Omental fat pad (tissue), 4 donors: ENCODE data around the gene NKPD1. TPM values are rescaled to one million over a fixed set of nuclear protein-coding genes. Genes with fewer than 3 reads are reported as not detected.

ENCODE experiments used
- ATAC-seq: fragments of 150-250 bp; one replicate; pipeline ENCODE4 v1.9.1; 2016; ENCODE audit warnings: mild to moderate bottlenecking, moderate library complexity; ENCODE audit not compliant: low FRiP score
- DNase-seq: peaks from one replicate; pipeline ENCODE4 v3.0.0-alpha.2; 2019; ENCODE audit warnings: low spot score
- CTCF ChIP-seq, 3 donors: fragments of 450-650 bp; IDR thresholded peaks; one replicate each; pipeline ENCODE4 v1.5.1; 2016 to 2017; ENCODE audit warnings: antibody characterized with exemption in 3 of 3, mild to moderate bottlenecking in 3 of 3, moderate library complexity in 2 of 3
- total RNA-seq, 4 donors: library from RNA; depleted of rRNA; stranded (reverse); fragments of >200 nt; gene quantifications; one replicate each; pipeline ENCODE4 v1.1.0, GENCODE V29; 2016

Gene NKPD1
- total RNA-seq, 4 donors from 2014 or later: 0.19 to 0.72 TPM; not detected in 2

- no peak for TF ChIP-seq CTCF (IDR thresholded peaks at IDR 0.05)
- ATAC-seq: no peak
- no peak for DNase-seq
Measured at GRCh38 chr19:45173816-45174215, 13.0 kb upstream of the NKPD1 start.

- DNase-seq: no peak
- no peak for TF ChIP-seq CTCF (IDR thresholded peaks at IDR 0.05)
- no peak for ATAC-seq
Measured at GRCh38 chr19:45172611-45173208, 11.9 kb upstream of the NKPD1 start.

DNA sequence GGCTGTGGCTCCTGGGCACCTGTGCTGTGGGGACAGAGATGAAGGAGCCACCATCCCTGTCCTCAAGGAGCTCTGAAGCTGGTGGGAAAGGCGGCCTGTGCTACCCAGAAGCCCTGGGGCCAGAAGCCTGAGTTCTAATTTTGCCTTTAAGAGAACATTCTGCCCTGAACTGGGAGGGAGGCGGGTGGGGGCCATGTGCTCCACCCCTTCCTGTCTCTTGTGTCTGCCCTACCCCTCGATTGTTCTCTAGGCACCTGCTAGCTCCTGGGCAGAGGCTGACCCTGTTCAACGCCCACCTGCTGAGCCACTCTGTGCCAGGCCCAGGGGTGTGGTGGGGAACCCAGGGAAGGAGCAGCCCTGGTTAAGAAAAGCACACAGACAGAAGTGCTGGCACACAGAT lies 11.4 kb upstream of the NKPD1 start:
- DNase-seq: no peak
- TF ChIP-seq CTCF (IDR thresholded peaks at IDR 0.05): no peak
- ATAC-seq: no peak

- DNase-seq: no peak
- ATAC-seq: no peak
- TF ChIP-seq CTCF (IDR thresholded peaks at IDR 0.05): no peak
Measured at GRCh38 chr19:45171211-45171623, 10.4 kb upstream of the NKPD1 start.

DNA sequence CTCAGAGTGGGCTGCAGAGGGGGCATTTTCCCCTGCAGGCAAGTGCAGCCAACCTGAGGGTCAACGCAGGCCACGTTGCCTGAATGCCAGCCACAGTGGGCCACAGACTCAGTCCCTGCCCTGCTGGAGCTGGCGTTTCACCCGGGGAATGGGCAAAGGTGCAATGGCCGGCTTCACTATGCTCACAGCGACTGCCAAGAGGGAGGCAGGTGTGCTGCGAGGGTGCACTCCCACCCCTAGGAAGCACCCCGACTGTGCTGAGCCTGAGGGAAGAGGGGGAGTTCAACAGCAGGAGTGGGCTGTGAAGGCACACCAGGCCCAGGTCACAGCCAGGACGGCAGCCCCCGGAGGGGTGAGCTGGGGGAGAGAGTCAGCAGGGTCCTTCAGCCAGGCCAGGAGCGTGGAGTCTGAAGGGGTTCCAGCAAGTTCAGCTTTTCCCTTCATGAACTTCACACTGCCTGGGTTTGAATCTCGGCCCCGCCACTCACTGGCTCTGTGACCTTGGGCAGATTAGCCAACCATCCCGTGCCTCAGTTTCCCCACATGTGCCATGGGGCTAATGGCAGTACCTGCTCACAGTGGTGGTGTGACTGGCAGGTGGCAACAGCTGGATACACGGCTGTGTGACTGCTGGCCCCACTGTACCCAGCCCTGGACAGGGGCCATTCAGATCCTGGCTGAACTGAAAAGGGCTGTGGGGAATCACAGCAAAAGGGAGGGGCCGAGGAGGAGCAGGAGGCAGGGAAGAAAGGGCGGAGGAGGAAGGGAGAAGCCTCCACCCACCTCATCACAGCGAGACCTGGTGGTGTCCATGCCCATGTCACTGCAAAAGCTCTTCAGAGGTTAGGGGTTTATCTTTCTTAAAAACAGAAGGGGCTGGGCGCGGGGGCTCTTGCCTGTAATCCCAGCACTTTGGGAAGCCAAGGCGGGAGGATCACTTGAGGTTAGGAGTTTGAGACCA lies 9.6 kb upstream of the NKPD1 start:
- no peak for TF ChIP-seq CTCF (IDR thresholded peaks at IDR 0.05)
- ATAC-seq: no peak

GRCh38 chr19:45169602-45170001 lies 8.8 kb upstream of the NKPD1 start:
- no peak for DNase-seq
- no peak for ATAC-seq
- no peak for TF ChIP-seq CTCF (IDR thresholded peaks at IDR 0.05)

More for the DNA sequence above, 9.6 kb upstream of the NKPD1 start:
- no peak for DNase-seq
